ENCODE data around the gene PIH1D1.

Gene PIH1D1

DNA sequence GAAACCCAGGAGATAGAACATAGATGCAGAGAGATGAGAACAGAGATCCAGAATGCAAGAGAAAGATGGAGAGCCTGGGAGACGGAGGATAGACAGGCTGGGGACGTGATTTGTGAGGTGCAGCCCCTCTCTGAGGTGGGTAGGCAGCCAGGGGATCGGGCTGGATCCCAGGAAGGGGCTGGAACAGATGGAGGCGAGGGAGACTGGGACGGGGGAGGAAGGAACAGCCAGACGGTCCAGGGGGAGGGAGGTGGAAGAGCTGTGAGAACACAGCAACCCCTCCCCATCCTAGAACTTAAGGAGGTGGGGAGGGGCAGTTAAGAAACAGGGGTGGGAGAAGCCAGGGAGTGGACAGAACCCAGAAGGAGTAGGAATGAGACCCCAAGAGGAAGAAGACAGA lies 13.4 kb downstream of the PIH1D1 start:
- FAIRE-seq, result no peak
- DNase-seq (ENCODE audit: extremely low spot score, insufficient read length, low read depth), result no peak

DNA sequence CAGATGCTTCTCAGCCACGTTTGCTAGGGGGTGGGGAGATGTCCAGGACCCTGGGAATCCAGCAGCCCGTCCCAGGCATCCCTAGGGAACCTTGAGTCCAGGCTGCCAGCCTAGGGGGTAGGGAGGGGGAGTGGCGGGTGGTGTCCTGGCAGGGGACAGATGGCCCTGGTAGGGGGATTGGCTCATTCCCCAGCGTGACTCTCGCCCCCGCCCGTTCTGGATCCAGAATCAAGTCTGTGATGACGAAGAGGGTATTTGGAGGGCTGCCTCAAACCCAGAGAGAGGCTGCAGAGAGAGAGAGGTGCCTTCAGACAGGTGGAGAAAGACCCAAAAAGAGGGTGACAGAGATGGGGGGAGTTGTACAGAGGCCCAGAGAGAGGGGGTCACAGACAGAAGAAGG lies 14.4 kb downstream of the PIH1D1 start:
- DNase-seq (ENCODE audit: extremely low spot score, insufficient read length, low read depth) (no peak), FAIRE-seq (no peak)

DNA sequence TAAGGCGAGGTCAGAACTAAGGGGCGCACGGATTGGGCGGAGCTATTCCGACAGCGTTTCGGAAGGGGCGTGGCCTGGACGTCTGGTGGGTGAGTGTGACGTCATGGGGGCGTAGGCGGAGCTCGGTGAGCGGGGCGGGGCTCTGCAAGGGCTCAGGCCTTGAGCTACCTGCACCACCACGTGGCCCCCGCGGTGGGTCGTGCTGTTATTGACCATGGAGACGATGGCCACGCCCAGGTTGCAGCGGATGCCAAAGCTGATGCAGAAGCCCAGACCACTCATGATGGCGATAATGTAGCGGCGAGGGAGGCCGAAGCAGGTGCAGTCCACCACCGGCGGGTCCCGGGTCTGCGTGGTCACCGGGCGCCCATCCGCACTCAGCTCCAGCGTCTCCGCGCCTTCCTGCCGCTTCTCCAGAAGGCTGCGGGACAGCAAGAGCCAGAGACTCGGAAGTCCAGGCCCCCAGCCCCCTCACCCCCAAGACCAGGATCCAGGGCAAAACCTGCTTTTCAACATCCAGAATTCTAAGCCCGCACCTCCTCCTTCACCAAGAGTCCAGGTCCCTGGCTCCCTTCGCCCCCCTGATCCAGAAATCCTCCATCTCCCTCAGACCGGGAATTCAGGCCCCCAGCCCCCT lies 15.1 kb downstream of the PIH1D1 start:
- no peak for DNase-seq (ENCODE audit: extremely low spot score, insufficient read length, low read depth)
- FAIRE-seq, result no peak

DNA sequence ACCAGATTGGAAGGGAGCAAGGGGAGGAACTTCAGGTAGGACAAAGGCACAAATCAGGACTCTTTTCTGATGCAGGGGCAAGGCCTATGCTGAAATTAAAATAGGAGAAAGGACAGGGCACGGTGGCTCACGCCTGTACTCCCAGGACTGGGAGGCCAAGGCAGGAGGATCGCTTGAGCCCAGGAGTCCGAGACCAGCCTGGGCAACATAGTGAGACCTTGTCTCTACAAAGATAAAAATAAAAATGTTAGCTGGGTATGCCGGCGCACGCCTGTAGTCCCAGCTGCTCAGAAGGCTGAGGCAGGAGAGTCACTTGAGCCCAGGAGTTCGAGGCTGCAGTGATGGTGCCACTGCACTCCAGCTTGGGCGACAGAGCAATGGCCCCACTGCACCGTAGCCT lies 15.9 kb downstream of the PIH1D1 start:
- DNase-seq (ENCODE audit: extremely low spot score, insufficient read length, low read depth), result no peak
- FAIRE-seq, result no peak

DNA sequence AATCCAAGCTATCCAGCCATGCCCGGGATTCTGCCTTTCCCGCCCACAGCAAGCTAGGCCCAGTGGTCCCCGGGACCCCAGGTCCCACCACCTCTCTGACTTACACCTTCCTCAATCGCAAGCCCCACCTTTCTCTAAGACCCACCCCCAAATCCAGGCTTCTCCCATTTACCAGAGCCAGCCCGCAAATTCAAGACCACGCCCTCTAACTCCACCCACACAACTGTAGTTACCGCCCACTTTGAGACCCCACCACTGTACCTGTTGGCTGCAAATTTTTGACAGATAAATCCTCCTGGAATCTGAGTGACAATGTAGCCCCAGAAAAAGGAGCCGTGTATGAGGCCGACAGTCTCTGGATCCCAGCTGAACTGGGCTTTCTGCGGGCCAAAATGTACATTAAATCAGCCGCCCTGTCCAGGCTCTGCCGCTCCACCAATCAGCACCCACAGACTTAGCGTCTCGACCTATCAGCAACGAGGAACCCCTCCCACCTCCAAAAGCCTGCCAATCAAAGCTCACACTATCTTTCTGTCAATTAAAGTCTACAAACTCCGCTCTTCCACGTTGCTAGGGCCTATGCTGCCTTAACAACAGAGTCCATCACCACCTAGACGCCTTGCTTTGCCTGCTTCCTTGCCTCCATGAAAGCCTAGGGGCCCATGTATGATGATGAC lies 16.6 kb downstream of the PIH1D1 start:
- FAIRE-seq (no peak), DNase-seq (ENCODE audit: extremely low spot score, insufficient read length, low read depth) (no peak)

DNA sequence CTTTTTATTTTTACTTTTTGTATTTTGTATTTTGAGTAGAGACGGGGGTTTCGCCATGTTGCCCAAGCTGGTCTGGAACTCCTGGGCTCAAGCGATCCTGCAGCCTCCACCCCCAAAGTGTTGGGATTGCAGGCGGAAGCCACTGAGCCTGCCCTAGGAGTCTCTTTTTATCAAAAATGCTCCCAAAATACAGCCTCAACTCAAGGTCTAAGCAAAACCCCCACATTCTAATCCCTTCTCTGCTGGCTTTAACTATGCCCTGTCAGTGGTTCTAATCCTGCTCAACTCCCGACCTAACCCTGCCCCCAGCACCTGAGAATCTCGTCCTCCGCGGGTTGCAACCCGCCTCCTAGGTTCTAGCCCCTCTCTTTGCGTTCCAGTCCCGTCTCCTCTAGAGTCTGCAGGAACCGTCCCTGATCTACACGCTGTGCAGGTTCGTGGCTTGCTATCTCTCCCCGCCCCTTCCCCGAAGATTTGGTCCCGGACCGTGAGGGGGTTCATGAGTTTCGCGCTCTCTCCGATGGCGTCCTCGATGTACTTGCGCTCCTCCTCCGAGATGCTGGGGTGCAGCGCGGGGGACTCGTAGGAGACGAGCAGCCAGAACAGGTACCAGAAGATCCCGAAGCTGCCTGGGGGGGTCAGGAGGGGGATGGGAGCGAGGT lies 18.2 kb downstream of the PIH1D1 start:
- FAIRE-seq, result no peak
- DNase-seq (ENCODE audit: extremely low spot score, insufficient read length, low read depth), result no peak

DNA sequence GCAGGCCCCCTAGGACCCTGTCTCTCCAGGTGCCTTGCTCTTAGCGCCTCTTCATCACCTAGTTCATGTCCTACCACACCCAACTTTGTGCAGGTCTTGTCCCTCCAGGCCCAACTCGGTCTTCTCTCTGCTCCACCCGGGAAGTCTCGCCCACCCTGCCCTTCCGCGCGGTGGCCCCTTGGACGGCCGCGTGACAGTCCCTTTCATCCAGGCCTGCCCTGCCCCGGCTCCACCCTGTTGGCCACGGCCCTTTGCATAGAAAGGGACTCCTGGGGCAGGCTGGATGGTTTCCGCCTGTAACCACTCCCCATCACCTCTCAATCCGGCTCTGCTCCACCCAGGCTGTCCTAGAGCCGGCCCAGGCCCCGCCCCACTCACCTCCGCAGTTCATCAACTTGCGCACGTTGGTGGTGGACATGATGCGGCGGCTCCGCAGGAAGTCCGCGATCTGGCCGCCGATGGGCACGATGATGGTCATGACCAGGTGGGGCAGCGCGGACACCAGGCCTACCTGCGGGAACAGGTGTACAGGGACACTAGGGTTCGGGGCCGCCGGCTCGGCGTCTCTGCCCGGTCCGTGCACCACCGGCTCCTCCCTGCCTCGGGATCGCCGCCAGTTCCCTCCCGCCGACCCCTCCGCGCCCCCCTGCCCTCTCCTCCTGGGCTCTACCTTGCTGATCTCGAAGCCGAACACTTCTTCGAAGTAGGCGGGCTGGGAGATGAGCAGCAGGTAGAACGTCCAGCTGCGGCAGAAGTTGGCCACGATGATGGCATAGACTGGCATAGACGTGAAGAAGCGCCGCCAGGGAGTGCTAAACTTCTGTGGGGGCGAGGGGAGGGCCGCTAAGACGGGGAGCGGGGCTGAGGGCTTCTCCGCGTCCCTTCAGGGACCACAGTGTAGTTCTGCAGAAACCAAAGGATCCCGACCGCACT lies 19.2 kb downstream of the PIH1D1 start:
- no peak for DNase-seq (ENCODE audit: extremely low spot score, insufficient read length, low read depth)
- FAIRE-seq, result no peak

DNA sequence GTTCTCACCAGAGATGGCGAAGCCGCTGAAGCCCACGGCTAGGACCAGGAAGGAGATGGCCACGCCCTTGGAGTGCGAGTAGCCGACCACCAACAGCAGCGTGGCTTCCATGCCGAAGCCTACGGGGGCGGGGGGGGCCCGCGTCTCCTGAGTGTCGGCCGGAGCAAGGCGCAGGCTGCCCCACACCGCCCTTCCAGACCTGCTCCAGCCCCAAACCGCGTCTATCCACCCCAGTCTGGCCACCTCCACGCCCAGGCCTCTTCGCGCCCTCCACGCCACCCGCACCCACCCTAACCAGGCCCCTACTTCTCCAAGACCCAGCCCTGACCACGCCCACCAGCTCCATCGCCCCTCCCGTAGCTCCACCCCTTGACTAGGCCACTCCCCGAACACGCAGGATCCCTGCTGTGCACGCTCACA lies 20.3 kb downstream of the PIH1D1 start:
- DNase-seq (ENCODE audit: extremely low spot score, insufficient read length, low read depth), result no peak
- no peak for FAIRE-seq

DNA sequence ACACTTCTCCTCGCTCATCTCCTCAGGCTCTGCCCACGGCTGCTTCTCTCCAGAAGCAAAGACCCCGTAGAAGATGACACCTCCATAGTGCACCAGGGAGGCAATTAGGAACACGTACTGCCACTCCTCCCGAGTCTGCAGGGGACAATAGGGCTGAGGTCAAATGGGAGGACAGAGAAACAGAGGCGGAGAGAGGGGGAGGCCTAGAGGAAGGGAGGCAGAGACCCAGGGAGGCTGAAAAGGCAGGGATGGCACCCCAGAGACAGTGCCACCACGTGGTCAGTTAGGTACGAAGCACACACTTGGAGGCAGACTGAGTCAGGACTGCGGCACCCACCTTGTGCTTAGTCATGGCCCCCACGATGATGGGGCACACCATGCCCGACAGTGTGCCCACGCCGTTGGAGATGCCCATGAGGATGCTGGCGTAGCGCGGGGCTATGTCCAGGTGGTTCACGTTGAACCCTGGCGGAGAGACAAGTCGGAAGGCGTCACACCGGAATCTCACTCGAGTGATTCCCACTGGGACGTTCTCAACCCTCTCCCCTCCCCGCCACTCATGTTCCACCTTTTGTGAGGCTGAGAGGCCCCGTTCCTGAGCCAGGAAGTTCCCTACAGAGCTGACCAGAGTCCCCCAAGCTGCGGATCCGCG lies 20.8 kb downstream of the PIH1D1 start:
- DNase-seq (ENCODE audit: extremely low spot score, insufficient read length, low read depth), result no peak
- no peak for FAIRE-seq

DNA sequence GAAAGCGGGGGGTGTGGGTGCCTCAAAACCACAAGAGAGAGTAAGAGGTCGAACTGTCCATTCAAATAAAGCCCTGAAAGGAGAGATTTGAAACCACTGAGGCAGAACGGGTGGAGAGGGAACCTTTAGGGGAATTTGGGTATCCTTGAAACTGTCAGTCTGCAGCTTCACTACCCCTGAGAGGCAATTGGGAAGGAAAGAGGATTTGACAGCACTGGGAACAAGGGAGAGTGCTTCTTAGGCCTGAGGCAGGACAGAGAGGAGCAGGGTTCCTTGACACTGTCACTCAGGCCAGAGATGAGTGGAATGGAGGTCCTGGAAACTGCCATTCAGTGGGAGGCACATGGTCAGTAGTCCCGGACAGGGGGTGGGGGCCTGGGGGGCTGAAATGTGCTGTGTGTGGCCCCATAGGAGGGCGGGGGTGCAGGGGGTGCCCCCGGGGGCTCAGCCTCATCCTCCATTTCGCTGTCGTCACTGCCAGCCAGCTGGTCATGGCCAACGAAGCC lies 21.4 kb downstream of the PIH1D1 start:
- DNase-seq (ENCODE audit: extremely low spot score, insufficient read length, low read depth) (no peak), FAIRE-seq (no peak)

DNA sequence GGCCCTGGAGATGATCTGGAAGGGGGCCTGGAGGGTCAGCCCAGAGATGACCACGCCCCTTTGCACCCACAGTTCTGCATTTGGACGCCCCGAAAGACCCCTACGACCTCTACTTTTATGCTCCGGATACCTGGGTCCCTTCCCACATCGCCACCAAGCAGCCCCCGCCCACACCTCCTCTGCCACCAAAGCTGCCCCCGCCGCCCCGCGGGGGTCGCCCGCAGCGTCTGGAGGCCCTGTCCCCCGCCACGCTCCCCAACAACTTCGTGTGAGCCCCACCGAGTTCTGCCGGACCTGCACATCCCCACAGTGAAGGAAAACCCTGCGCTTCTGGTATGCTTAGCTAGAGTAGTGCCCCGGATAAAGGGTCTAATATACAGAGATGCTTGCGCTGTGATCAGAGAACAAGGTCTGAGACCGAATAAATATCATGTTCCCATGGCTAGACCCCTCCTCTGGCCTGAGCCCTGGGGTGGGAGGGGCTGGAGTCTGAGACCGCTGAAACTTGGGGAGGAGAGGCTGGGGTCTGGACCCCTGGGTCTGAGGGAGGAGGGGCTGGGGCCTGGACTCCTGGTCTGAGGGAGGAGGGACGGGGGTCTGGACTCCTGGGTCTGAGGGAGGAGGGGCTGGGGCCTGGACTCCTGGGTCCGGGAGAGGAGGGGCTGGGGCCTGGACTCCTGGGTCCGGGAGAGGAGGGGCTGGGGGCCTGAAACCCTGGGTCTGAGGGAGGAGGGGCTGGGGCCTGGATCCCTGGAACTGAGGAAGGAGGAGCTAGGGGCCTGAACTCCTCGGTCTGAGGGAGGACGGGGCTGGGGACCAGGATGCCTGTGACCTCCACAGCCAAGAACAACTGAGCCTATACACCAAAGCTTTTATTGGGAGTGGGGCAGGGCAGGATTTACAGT lies 22.8 kb downstream of the PIH1D1 start:
- FAIRE-seq (no peak), DNase-seq (ENCODE audit: extremely low spot score, insufficient read length, low read depth) (no peak)

DNA sequence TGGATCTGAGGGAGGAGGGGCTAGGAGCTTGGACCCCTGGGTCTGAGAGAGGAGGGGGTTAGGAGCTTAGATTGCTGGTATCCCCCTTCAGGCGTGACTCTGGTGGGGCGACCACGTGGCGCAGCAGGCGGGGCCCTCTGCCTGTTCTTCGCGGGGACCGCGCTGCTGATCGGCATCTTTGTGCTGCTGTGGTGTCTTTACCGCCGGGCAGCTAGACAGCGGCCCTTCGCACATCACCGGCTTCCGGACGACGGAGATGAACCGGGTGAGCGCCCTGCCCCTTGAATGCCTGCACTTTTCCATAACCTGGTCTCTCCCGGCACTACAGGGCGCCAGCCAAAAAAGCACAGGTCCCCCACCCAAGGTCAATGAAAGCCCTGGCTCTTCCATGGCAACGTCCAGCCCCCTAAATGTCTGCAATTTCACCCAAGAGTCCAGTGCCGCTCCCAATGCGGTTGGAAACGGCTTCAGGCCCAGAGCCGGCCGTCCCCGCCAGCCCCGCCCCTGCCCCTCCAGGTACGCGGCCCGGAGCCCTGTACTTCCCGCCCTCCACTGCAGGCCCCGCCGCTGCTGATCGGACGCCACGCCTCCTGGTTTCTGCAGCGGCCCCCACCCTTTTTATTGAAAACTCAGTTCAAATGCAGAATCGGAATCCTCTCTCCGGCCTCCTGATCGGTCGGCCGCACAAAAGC lies 23.6 kb downstream of the PIH1D1 start:
- FAIRE-seq (no peak), DNase-seq (ENCODE audit: extremely low spot score, insufficient read length, low read depth) (no peak)

DNA sequence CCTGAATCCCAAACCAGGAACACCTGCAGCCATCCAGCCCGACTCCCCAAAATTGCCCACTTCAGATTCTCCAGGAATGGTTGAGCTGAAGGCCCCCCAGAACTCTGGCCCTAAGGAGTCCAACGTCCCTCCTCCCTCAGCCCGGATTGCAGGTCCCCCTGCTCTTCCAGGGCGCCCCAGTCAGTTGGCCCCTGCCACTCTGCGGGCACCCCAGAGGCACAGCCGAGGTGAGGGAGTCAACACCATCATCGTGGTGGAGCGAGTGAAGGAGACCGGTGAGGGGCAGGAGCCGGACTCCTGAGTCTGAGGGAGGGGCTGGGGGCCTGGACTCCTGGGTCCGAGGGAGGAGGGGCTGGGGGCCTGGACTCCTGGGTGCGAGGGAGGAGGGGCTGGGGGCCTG lies 24.3 kb downstream of the PIH1D1 start:
- DNase-seq (ENCODE audit: extremely low spot score, insufficient read length, low read depth), result no peak
- no peak for FAIRE-seq

DNA sequence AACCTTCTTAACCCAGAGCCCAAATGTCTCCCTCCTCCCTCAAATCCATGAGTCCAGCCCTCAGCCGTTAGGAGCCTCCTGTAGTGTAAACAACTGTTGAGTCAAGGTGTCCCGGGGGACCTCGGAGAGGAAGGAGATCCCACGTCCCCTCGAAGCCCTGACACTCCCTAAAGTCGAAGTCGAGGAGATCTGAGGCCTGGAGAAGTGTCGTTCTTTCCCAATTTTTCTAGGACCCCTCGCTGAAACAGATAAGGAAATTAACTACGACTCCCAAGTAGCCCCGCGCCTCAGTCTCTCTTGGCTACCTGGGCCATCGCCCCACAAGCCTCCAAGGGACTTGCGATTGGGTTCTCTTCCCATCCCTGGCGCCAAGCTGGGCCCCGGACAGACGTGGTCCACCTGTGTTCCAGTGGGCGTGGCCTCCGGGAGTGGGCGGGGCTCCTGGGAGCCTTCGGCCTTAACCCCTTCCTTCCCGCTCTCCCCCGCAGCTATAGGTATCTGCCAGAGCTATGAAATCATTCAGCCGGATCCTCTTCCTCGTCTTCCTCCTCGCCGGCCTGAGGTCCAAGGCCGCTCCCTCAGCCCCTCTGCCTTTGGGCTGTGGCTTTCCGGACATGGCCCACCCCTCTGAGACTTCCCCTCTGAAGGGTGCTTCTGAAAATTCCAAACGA lies 25.6 kb downstream of the PIH1D1 start:
- DNase-seq (ENCODE audit: extremely low spot score, insufficient read length, low read depth), result no peak
- no peak for FAIRE-seq

DNA sequence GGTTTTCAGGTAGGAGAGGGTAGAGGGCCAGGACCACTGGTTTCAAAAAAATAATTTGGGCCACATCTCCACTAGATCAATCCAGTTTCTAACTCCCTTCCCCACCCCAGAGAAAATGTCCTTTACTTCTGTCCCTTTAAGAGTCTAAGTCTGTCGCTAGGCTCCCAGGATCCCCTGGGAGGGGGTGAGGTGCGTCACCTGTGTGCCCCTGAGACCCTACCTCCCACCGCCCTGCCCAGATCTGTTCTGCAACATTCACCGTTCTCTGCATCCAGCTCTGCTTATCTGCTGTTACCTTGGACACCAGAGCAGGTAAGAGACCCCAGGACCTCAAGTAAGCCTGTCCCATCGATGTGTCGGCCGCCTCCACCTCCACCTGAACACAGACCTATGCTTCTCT lies 26.4 kb downstream of the PIH1D1 start, which contains the start of gene GFY:
GFY (plus strand) TSS at position 211 of the 400 bp plus-strand sequence. CDS start 1,043 bp downstream, outside the sequence.
- FAIRE-seq (no peak), DNase-seq (ENCODE audit: extremely low spot score, insufficient read length, low read depth) (no peak)

DNA sequence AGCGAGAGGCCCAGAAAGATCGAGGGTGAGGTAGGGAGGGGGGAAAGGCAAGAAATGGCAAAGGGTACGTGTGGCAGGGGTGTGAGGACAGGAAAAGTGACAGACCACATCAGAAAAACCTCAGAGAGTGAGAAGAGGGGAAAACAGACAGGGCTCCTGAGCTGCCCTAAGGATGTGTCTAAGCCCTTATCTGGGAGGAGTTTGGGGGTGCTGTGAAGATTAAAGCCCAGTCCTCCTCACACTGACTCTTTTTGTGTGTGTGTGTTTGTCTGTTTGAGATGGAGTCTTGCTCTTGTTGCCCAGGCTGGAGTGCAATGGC lies 27.7 kb downstream of the PIH1D1 start:
- FAIRE-seq, result no peak

DNA sequence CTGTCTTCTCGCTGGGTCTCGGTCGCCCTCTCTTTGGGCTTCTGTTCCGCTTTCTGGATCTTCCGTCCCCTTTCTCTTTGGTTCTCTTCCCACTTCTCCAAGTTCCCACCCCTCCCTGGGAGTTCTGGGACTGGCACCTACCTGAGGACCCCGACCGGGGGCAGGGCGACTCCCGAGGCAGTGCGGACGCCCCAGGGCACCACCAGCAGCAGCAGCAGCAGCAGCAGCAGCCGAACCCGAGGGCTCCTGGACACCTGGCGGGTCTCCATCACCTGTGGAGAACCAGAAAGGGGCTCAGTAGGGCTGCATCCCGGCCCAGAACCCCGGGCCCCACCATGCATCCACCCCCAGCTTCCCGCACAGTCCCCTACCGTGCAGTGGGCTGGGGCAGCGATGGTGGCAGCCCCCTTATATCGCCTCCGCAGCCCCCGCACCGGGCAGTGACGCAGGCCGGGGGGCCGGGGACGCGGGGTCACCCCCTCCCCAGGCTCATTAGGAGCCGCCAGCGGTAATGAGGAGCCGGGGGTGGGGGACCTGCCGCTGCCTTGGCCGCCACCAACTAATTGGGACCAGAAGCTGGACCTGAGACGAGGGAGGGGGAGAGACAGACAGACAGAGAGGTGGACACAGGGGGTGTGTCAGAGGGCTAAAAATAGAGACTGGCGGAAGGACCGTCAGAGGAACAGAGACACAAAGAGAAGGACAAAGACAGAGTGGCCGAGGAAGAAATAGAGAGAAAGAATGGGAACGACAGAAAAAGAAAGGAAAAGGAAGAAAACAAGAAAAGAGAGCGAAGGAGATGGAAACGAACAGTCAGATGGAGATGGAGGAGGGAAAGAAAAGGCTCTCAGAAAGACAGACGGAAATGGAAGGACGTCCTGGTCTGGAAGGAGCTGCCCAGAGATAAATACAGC lies 28.3 kb downstream of the PIH1D1 start, which contains the start of gene PTH2:
PTH2 (minus strand) TSS at position 371 of the 914 bp plus-strand sequence; CDS start at position 269, 102 bp downstream.
- FAIRE-seq (no peak), DNase-seq (ENCODE audit: extremely low spot score, insufficient read length, low read depth) (no peak)

More for the DNA sequence above, 27.7 kb downstream of the PIH1D1 start:
- DNase-seq (ENCODE audit: extremely low spot score, insufficient read length, low read depth), result no peak
